ENCODE measurements around the gene PDE7B. TPM values are rescaled to one million over a fixed set of nuclear protein-coding genes. Genes with fewer than 3 reads are reported as not detected.

Gene PDE7B
- total and polyA plus RNA-seq, 2 donors (not counting 1 experiment from before 2014, with no cell fraction given): 2.6 to 7.5 TPM

- ATAC-seq (ENCODE audit: low read depth) (no peak), DNase-seq (no peak)
- intact Hi-C loops (cut with micrococcal nuclease): no loop called here
- Histone ChIP-seq H3K36me3 (replicated peaks in 1 of 2; ENCODE audit: control extremely low read depth in 1 of 2, control insufficient read depth in 1 of 2, extremely low read depth in 1 of 2, insufficient read depth in 2 of 2, low read length in 1 of 2) (no peaks in the 10 kb centered on the region), H4K20me1 (ENCODE audit: control insufficient read depth, insufficient read depth, low read length, poor library complexity, severe bottlenecking) (no peaks in the 10 kb centered on the region), H3K4me2 (replicated peaks; ENCODE audit: low read depth, low read length, poor library complexity, severe bottlenecking) (no peak overlapping the region), H2AFZ (ENCODE audit: insufficient read depth, low read depth, low read length, poor library complexity, severe bottlenecking) (no peak overlapping the region), H3K4me1 (ENCODE audit: control insufficient read depth in 2 of 2, insufficient read depth in 2 of 2, low read length in 2 of 2) (no peaks in the 10 kb centered on the region), H3K4me3 (ENCODE audit: control extremely low read depth in 1 of 5, extremely low read depth in 1 of 5, insufficient read depth in 1 of 5, low read depth in 2 of 5, low read length in 4 of 5) (no peak overlapping the region), H3K9me3 (ENCODE audit: control extremely low read depth in 1 of 3, control insufficient read depth in 2 of 3, insufficient read depth in 1 of 3, low read length in 2 of 3) (no peaks in the 10 kb centered on the region), H3K27ac (ENCODE audit: low read length in 2 of 2) (no peak overlapping the region), H3K27me3 (replicated peaks in 1 of 4; ENCODE audit: control extremely low read depth in 1 of 4, control insufficient read depth in 3 of 4, insufficient read depth in 4 of 4, low read length in 3 of 4) (no peaks in the 10 kb centered on the region), H3K79me2 (ENCODE audit: control insufficient read depth, insufficient read depth, low read length) (no peaks in the 10 kb centered on the region), H3K9ac (ENCODE audit: low read length) (no peak overlapping the region)
- ChIA-PET CTCF (interaction anchor here (0.6 kb wide), 1 partner anchor 444 kb away, joined by 6 read pairs; no protein-coding TSS in a partner anchor), POLR2A (no interaction called here)
- TF ChIP-seq EZH2 (IDR thresholded peaks at IDR 0.05; ENCODE audit: borderline replicate concordance, insufficient read depth, low read depth, low read length, poor library complexity, severe bottlenecking) (no peak), CTCF (IDR thresholded peaks at IDR 0.05) (no peak)
- Mint-ChIP-seq H3K27ac (no peak overlapping the region), H3K4me1 (peaks cover 5% of the 10 kb centered on the region), H3K27me3 (no peaks in the 10 kb centered on the region), H3K4me3 (no peak overlapping the region), H3K9me3 (ENCODE audit: insufficient read depth) (no peaks in the 10 kb centered on the region)
- no CpG with 5 or more reads among the region's 1 CpG for WGBS (ENCODE audit: insufficient coverage)
Measured at GRCh38 chr6:135871296-135871695, 19.8 kb downstream of the PDE7B start.

GRCh38 chr6:135871878-135872277 is 20.4 kb downstream of the PDE7B start:
- H3K9me3 Mint-ChIP-seq (ENCODE audit: insufficient read depth): no peaks in the 10 kb centered on the region
- H3K4me3 ChIP-seq (ENCODE audit: control extremely low read depth in 1 of 5, extremely low read depth in 1 of 5, insufficient read depth in 1 of 5, low read depth in 2 of 5, low read length in 4 of 5): no peak overlapping the region
- H2AFZ ChIP-seq (ENCODE audit: insufficient read depth, low read depth, low read length, poor library complexity, severe bottlenecking): no peak overlapping the region
- no peak overlapping the region for H3K27ac Mint-ChIP-seq
- ChIA-PET POLR2A (no interaction called here), CTCF (interaction anchor here (0.6 kb wide), 1 partner anchor 17 kb away, joined by 3 read pairs; no protein-coding TSS in a partner anchor)
- peaks cover 5% of the 10 kb centered on the region for H3K4me1 Mint-ChIP-seq
- no peak overlapping the region for H3K4me3 Mint-ChIP-seq
- TF ChIP-seq EZH2 (IDR thresholded peaks at IDR 0.05; ENCODE audit: borderline replicate concordance, insufficient read depth, low read depth, low read length, poor library complexity, severe bottlenecking) (no peak), CTCF (IDR thresholded peaks at IDR 0.05) (no peak)
- H3K27me3 ChIP-seq (replicated peaks in 1 of 4; ENCODE audit: control extremely low read depth in 1 of 4, control insufficient read depth in 3 of 4, insufficient read depth in 4 of 4, low read length in 3 of 4): no peaks in the 10 kb centered on the region
- H3K36me3 ChIP-seq (replicated peaks in 1 of 2; ENCODE audit: control extremely low read depth in 1 of 2, control insufficient read depth in 1 of 2, extremely low read depth in 1 of 2, insufficient read depth in 2 of 2, low read length in 1 of 2): no peaks in the 10 kb centered on the region
- no peak overlapping the region for H3K27ac ChIP-seq (ENCODE audit: low read length in 2 of 2)
- H3K9ac ChIP-seq (ENCODE audit: low read length): no peak overlapping the region
- no peaks in the 10 kb centered on the region for H3K27me3 Mint-ChIP-seq
- no peaks in the 10 kb centered on the region for H4K20me1 ChIP-seq (ENCODE audit: control insufficient read depth, insufficient read depth, low read length, poor library complexity, severe bottlenecking)
- no peaks in the 10 kb centered on the region for H3K9me3 ChIP-seq (ENCODE audit: control extremely low read depth in 1 of 3, control insufficient read depth in 2 of 3, insufficient read depth in 1 of 3, low read length in 2 of 3)
- ATAC-seq (ENCODE audit: low read depth) (no peak), DNase-seq (no peak)
- no CpG with 5 or more reads among the region's 1 CpG for WGBS (ENCODE audit: insufficient coverage)
- no peak overlapping the region for H3K4me2 ChIP-seq (replicated peaks; ENCODE audit: low read depth, low read length, poor library complexity, severe bottlenecking)
- no peaks in the 10 kb centered on the region for H3K4me1 ChIP-seq (ENCODE audit: control insufficient read depth in 2 of 2, insufficient read depth in 2 of 2, low read length in 2 of 2)
- H3K79me2 ChIP-seq (ENCODE audit: control insufficient read depth, insufficient read depth, low read length): no peaks in the 10 kb centered on the region
- intact Hi-C loops (cut with micrococcal nuclease): no loop called here
